ENCODE results near the gene CAPRIN2. TPM values are rescaled to one million over a fixed set of nuclear protein-coding genes. Genes with fewer than 3 reads are reported as not detected.

Gene CAPRIN2
- total RNA-seq, 1 experiment from 2014 or later: 16.4 TPM

- DNase-seq (ENCODE audit: low spot score): peak; percentile 97
- ChIA-PET CTCF (interaction anchor here (0.7 kb wide), 4 partner anchors 58 to 1905 kb away, joined by 4 to 19 read pairs (median 9); no protein-coding TSS in a partner anchor), POLR2A (ENCODE audit: low non-redundant PET) (interaction anchor here (0.5 kb wide), 1 partner anchor 36 kb away, joined by 3 read pairs; no protein-coding TSS in a partner anchor)
- Histone ChIP-seq H3K9me3 (ENCODE audit: low read depth, low read length, poor library complexity, severe bottlenecking) (no peaks in the 10 kb centered on the region), H3K27ac (ENCODE audit: low read depth, low read length, poor library complexity, severe bottlenecking) (peak within 1 kb of the TSS; percentile 81), H3K27me3 (replicated peaks; ENCODE audit: insufficient read depth, low read depth, low read length, poor library complexity) (no peaks in the 10 kb centered on the region), H3K4me1 (ENCODE audit: insufficient read depth, low read length, poor library complexity, severe bottlenecking) (peaks cover 11% of the 10 kb centered on the region), H3K4me3 (ENCODE audit: low read depth, low read length, poor library complexity, severe bottlenecking) (peak within 1 kb of the TSS; percentile 83), H3K36me3 (ENCODE audit: insufficient read depth, low read length, poor library complexity, severe bottlenecking) (no peaks in the 10 kb centered on the region)
- intact Hi-C loops (cut with micrococcal nuclease; ENCODE audit: unreplicated experiment): loop anchor here (5.0 kb wide), 1 partner anchor 97 kb away; no protein-coding TSS in a partner anchor
- no peak for TF ChIP-seq EZH2 (IDR thresholded peaks at IDR 0.05; ENCODE audit: borderline replicate concordance, low read depth, low read length, poor library complexity, severe bottlenecking)
- TF ChIP-seq CTCF (conservative IDR thresholded peaks at IDR 0.05; ENCODE audit: low read depth, low read length): peak; percentile 57
- BruUV-seq (replicated peaks): TSS peak; percentile 65
Observed at GRCh38 chr12:30695199-30696102, 59.3 kb downstream of the CAPRIN2 start, which contains the start of gene IPO8. Gene IPO8 (minus strand): TSS chr12:30695869. CDS start chr12:30695647, 222 bp downstream.

- TF ChIP-seq CTCF (conservative IDR thresholded peaks at IDR 0.05; ENCODE audit: low read depth, low read length) (no peak), EZH2 (IDR thresholded peaks at IDR 0.05; ENCODE audit: borderline replicate concordance, low read depth, low read length, poor library complexity, severe bottlenecking) (no peak)
- ChIA-PET POLR2A (ENCODE audit: low non-redundant PET) (no interaction called here), CTCF (no interaction called here)
- peak overlapping the region; percentile 83 for H3K4me3 ChIP-seq (ENCODE audit: low read depth, low read length, poor library complexity, severe bottlenecking)
- DNase-seq (ENCODE audit: low spot score): peak; percentile 43
- intact Hi-C loops (cut with micrococcal nuclease; ENCODE audit: unreplicated experiment): loop anchor here (5.0 kb wide), 1 partner anchor 98 kb away; no protein-coding TSS in a partner anchor
- peak overlapping the region; percentile 81 for H3K27ac ChIP-seq (ENCODE audit: low read depth, low read length, poor library complexity, severe bottlenecking)
- peaks cover 11% of the 10 kb centered on the region for H3K4me1 ChIP-seq (ENCODE audit: insufficient read depth, low read length, poor library complexity, severe bottlenecking)
- H3K27me3 ChIP-seq (replicated peaks; ENCODE audit: insufficient read depth, low read depth, low read length, poor library complexity): no peaks in the 10 kb centered on the region
- H3K9me3 ChIP-seq (ENCODE audit: low read depth, low read length, poor library complexity, severe bottlenecking): no peaks in the 10 kb centered on the region
- no peaks in the 10 kb centered on the region for H3K36me3 ChIP-seq (ENCODE audit: insufficient read depth, low read length, poor library complexity, severe bottlenecking)
- no TSS peak for BruUV-seq (replicated peaks)
Observed at GRCh38 chr12:30694412-30695198, 60.1 kb downstream of the CAPRIN2 start.

- Histone ChIP-seq H3K9me3 (ENCODE audit: low read depth, low read length, poor library complexity, severe bottlenecking) (no peaks in the 10 kb centered on the region), H3K36me3 (ENCODE audit: insufficient read depth, low read length, poor library complexity, severe bottlenecking) (no peaks in the 10 kb centered on the region), H3K27me3 (replicated peaks; ENCODE audit: insufficient read depth, low read depth, low read length, poor library complexity) (no peaks in the 10 kb centered on the region), H3K27ac (ENCODE audit: low read depth, low read length, poor library complexity, severe bottlenecking) (no peak overlapping the region), H3K4me3 (ENCODE audit: low read depth, low read length, poor library complexity, severe bottlenecking) (no peak overlapping the region), H3K4me1 (ENCODE audit: insufficient read depth, low read length, poor library complexity, severe bottlenecking) (peaks cover 13% of the 10 kb centered on the region)
- no peak for DNase-seq (ENCODE audit: low spot score)
- intact Hi-C loops (cut with micrococcal nuclease; ENCODE audit: unreplicated experiment): no loop called here
- ChIA-PET POLR2A (ENCODE audit: low non-redundant PET) (no interaction called here), CTCF (no interaction called here)
- TF ChIP-seq CTCF (conservative IDR thresholded peaks at IDR 0.05; ENCODE audit: low read depth, low read length): no peak
- TF ChIP-seq EZH2 (IDR thresholded peaks at IDR 0.05; ENCODE audit: borderline replicate concordance, low read depth, low read length, poor library complexity, severe bottlenecking): no peak
- BruUV-seq (replicated peaks): no TSS peak
Observed at GRCh38 chr12:30692470-30692869, 62.3 kb downstream of the CAPRIN2 start.

Data from A673 (cell line).